Measurements from ENCODE around the gene HSPA9. TPM values are rescaled to one million over a fixed set of nuclear protein-coding genes. Genes with fewer than 3 reads are reported as not detected.
A peak's percentile ranks its signal among the peaks of the same experiment; 100 is the strongest.

HSPA9 gene
- total RNA-seq, 2 experiments from 2014 or later: 290 to 362 TPM

GRCh38 chr5:138506370-138507306 is 68.6 kb downstream of the HSPA9 start:
- POLR2A ChIA-PET: interaction anchor here (0.6 kb wide), 1 partner anchor 32 kb away, joined by 5 read pairs; no protein-coding TSS in a partner anchor

DNA sequence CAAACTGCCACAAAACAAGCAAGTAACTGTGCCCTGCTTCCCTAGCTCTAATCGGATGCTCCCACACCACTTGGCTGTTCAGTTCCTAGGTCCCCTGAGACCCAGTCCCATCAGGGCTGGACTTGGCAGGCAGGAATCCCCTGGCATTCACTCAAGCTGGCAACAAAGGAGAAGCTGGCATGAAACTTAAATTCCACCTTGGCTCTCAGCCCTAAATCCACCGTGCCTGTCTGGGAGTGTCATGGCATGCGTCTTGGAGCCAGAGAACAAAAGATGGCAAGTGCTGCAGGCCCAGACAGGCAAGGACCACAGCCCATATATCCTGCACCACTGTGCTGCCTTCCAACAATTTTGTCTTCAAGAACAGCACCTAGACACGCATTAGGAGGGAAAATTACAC is 70.4 kb downstream of the HSPA9 start:
- H3K27ac ChIP-seq (ENCODE audit: low read depth, low read length, poor library complexity, severe bottlenecking): no peak overlapping the region
- BruUV-seq (replicated peaks): no TSS peak
- POLR2A ChIA-PET: no interaction called here
- no peak for DNase-seq (ENCODE audit: low spot score)
- intact Hi-C loops (cut with micrococcal nuclease; ENCODE audit: unreplicated experiment): no loop called here
- H3K9me2 ChIP-seq (ENCODE audit: insufficient read depth, low read length): no peaks in the 10 kb centered on the region
- H3K36me3 ChIP-seq (ENCODE audit: insufficient read depth, low read length): peaks cover 50% of the 10 kb centered on the region
- H3K4me3 ChIP-seq (ENCODE audit: low read depth, low read length, poor library complexity, severe bottlenecking): no peak overlapping the region
- no peak overlapping the region for H2AFZ ChIP-seq (ENCODE audit: low read length)
- TF ChIP-seq CTCF (conservative IDR thresholded peaks at IDR 0.05; ENCODE audit: low read length) (no peak), EZH2phosphoT487 (IDR thresholded peaks at IDR 0.05; ENCODE audit: borderline replicate concordance, low read depth, low read length) (no peak)
- H3K4me2 ChIP-seq (ENCODE audit: low read length): no peak overlapping the region
- no peaks in the 10 kb centered on the region for H4K20me1 ChIP-seq (ENCODE audit: insufficient read depth, low read length)
- CTCF ChIA-PET (ENCODE audit: unreplicated experiment): interaction anchor here (0.5 kb wide), 1 partner anchor 45 kb away, joined by 3 read pairs; no protein-coding TSS in a partner anchor
- H3K4me1 ChIP-seq (ENCODE audit: insufficient read depth, low read length, poor library complexity, severe bottlenecking): no peaks in the 10 kb centered on the region
- H3K9me3 ChIP-seq (ENCODE audit: low read length): no peaks in the 10 kb centered on the region
- no peaks in the 10 kb centered on the region for H3K79me2 ChIP-seq (ENCODE audit: insufficient read depth, low read depth, low read length)

More at GRCh38 chr5:138506370-138507306, 68.6 kb downstream of the HSPA9 start:
- Histone ChIP-seq H3K4me3 (ENCODE audit: low read depth, low read length, poor library complexity, severe bottlenecking) (no peak overlapping the region), H3K4me2 (ENCODE audit: low read length) (no peak overlapping the region), H3K4me1 (ENCODE audit: insufficient read depth, low read length, poor library complexity, severe bottlenecking) (no peaks in the 10 kb centered on the region), H3K36me3 (ENCODE audit: insufficient read depth, low read length) (peaks cover 68% of the 10 kb centered on the region), H3K9me2 (ENCODE audit: insufficient read depth, low read length) (no peaks in the 10 kb centered on the region), H3K9me3 (ENCODE audit: low read length) (no peaks in the 10 kb centered on the region), H2AFZ (ENCODE audit: low read length) (no peak overlapping the region), H3K79me2 (ENCODE audit: insufficient read depth, low read depth, low read length) (no peaks in the 10 kb centered on the region), H4K20me1 (ENCODE audit: insufficient read depth, low read length) (no peaks in the 10 kb centered on the region), H3K27ac (ENCODE audit: low read depth, low read length, poor library complexity, severe bottlenecking) (no peak overlapping the region)
- no peak for DNase-seq (ENCODE audit: low spot score)
- no TSS peak for BruUV-seq (replicated peaks)
- no peak for TF ChIP-seq EZH2phosphoT487 (IDR thresholded peaks at IDR 0.05; ENCODE audit: borderline replicate concordance, low read depth, low read length)
- TF ChIP-seq CTCF (conservative IDR thresholded peaks at IDR 0.05; ENCODE audit: low read length): no peak
- CTCF ChIA-PET (ENCODE audit: unreplicated experiment): no interaction called here
- intact Hi-C loops (cut with micrococcal nuclease; ENCODE audit: unreplicated experiment): no loop called here

Small RNA genes within 50 kb of the gene (small RNA-seq; reads per million reads assigned to genes)
- gene RF00154 (104 reads per million, percentile 99 among the genes with 10 or more reads in this experiment), gene RF01210 (not detected), gene SNORD63 (507 reads per million, percentile 99 among the genes with 10 or more reads in this experiment)

Other genes starting within 250 kb of the HSPA9 start
- gene CDC25C, start 243.6 kb downstream of the HSPA9 start, total RNA-seq (2014; rRNA removed; shearing (Covaris generic)): 19.2 and 21.8 TPM in 2 replicates
- gene CDC25C, start 243.6 kb downstream of the HSPA9 start, total RNA-seq (2022): 21.1 and 26.9 TPM in 2 replicates
- 38.4 and 42.3 TPM in 2 replicates for gene FAM53C, start 237.1 kb downstream of the HSPA9 start, total RNA-seq (2014; rRNA removed; shearing (Covaris generic))
- gene FAM53C, start 237.1 kb downstream of the HSPA9 start, total RNA-seq (2022): 46.5 and 47.8 TPM in 2 replicates
- 51.1 and 57.1 TPM in 2 replicates for gene KDM3B, start 222.7 kb downstream of the HSPA9 start, total RNA-seq (2014; rRNA removed; shearing (Covaris generic))
- gene KDM3B, start 222.7 kb downstream of the HSPA9 start, total RNA-seq (2022): 63.6 and 64.8 TPM in 2 replicates
- gene REEP2, start 136.3 kb downstream of the HSPA9 start, total RNA-seq (2014; rRNA removed; shearing (Covaris generic)): 3.9 and 5.4 TPM in 2 replicates
- gene REEP2, start 136.3 kb downstream of the HSPA9 start, total RNA-seq (2022): 5.1 and 6.5 TPM in 2 replicates
- 0.10 and 0.13 TPM in 2 replicates for gene EGR1, start 109.9 kb downstream of the HSPA9 start, total RNA-seq (2014; rRNA removed; shearing (Covaris generic))
- 0.79 and 1.1 TPM in 2 replicates for gene EGR1, start 109.9 kb downstream of the HSPA9 start, total RNA-seq (2022)
- 66.7 and 76.0 TPM in 2 replicates for gene ETF1, start 32.2 kb downstream of the HSPA9 start, total RNA-seq (2014; rRNA removed; shearing (Covaris generic))
- 116 and 123 TPM in 2 replicates for gene ETF1, start 32.2 kb downstream of the HSPA9 start, total RNA-seq (2022)
- gene CTNNA1, start 178.0 kb upstream of the HSPA9 start, total RNA-seq (2014; rRNA removed; shearing (Covaris generic)): 42.7 and 45.0 TPM in 2 replicates
- 39.0 and 40.4 TPM in 2 replicates for gene CTNNA1, start 178.0 kb upstream of the HSPA9 start, total RNA-seq (2022)

All from OCI-LY7 (cell line).